GM18498 (cell line): ENCODE data around the gene SMIM14.
"Not testable (repeated sequence)": the region's sequence is repeated elsewhere in the genome, so short reads cannot be mapped to it uniquely, and the experiment has no call there.

Experiments
- ATAC-seq: cut with Tn5 transposase; IDR thresholded peaks from one replicate; pipeline ENCODE4 v1.9.1; 2021; ENCODE audit warnings: mild to moderate bottlenecking, moderate library complexity; ENCODE audit not compliant: unreplicated experiment

The SMIM14 gene

DNA sequence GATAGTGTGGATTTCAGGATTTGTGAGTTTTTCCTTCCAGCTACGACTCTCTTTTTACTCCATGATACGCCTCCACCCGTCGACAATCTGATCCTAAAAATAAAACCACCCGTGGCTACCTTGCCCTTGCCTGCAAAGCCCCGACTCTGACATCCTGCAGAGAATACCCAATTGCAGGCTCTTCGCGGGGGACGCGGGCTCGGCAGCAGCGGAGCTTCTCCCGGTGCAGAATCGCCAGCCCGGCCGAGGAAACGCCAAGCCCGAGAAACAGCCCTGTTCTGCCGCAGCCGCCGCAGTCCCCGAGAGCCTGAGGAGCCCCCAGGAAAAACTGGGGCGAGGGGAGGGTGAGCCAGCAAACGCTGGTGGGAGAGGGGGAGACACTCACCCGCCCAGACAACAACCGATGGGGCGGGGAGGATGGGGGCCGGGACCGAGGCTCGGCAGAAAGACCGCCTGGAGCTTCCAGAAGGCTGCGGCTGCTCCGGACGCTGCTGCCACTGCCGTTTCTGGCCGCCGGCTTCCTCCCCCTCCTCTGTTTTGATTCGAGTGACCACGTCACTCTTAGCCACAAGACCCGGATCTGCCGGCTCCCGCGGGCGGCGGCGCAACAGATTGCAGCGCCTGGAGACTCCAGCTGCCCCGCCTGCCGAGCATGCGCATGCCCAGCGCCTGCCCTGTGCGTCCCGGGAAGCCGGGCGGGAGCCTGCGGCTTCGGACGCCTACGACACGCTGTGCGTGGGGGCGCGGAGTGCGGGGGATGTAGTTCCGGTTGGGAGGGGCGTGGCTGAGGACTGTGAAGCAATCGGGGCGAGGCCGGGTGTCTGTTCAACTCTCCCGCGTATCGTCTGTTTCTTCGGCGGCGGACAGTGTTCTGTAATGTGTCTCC, at the start of gene SMIM14:
Gene SMIM14, minus strand, starts transcription at position 512 of the 886 bp plus-strand sequence. CDS start 33,720 bp downstream, outside the sequence.
- ATAC-seq = peak; percentile 84

DNA sequence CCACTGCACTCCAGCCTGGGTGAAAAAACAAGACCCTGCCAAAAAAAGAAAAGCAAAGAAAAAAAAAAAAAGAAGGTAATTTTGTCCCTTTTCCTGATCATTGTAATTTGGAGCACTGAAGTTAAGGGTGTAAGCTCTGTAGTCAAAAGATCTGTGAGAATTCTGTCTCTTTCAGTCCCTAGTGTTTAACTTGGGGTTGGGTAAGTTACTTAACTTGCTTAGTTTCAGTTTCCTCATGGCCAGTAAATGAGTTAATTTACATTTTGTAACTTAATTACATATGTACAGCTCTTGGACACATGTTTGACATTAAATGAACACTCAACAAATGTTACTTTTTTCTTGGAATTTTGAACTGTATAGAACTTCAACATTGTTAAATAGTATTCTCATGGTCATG, 48.3 kb upstream of the SMIM14 start:
- no peak for ATAC-seq

DNA sequence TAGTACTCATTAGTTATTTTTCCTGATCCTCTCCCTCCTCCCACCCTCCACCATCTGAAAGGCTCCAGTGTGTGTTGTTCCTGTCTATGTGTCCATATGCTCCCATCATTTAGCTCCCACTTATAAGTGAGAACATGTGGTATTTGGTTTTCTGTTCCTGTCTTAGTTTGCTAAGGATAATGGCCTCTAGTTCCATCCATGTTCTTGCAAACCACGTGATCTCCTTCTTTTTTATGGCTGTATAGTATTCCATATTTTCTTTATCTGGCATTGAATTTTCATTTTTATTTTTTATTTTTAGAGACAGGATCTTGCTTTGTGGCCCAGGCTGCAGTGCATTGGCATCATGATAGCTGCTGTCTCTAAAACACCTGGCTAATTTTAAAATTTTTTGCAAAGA, 47.3 kb upstream of the SMIM14 start:
- ATAC-seq = no peak

DNA sequence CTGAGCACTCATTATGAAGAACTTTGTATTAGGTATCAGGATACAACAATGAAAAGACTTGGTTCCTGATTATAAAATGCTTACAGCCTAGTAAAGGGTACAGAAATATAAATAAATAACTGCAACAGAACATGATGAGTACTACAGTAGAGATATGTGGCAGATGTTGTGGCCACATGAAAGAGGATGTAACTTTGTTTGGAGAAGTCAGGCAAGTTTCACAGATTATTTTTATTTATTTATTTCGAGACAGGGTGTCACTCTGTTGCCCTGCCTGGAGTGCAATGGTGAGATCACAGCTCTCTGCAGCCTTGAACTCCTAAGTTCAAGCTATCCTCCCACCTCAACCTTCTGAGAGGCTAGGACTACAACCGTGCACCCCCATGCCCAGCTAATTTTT, 43.5 kb upstream of the SMIM14 start:
- peak; percentile 93 for ATAC-seq

DNA sequence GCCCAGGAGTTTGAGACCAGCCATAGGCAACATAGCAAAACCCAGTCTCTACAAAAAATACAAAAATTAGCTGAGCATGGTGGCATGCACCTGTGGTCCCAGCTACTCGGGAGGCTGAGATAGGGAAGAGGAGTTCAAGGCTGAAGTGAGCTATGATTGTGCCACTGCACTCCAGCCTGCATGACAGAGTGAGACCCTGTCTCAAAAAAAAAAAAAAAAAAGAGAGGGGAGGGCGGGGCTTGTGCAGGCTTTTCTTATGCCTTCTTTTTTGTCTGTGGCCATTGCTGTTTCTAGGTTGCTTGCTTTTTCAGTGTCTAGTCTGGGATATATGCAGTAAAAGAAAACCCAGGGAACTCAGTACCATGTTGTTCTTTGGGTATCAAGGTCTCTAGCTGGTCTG, 42.3 kb upstream of the SMIM14 start:
- not testable (repeated sequence) for ATAC-seq

DNA sequence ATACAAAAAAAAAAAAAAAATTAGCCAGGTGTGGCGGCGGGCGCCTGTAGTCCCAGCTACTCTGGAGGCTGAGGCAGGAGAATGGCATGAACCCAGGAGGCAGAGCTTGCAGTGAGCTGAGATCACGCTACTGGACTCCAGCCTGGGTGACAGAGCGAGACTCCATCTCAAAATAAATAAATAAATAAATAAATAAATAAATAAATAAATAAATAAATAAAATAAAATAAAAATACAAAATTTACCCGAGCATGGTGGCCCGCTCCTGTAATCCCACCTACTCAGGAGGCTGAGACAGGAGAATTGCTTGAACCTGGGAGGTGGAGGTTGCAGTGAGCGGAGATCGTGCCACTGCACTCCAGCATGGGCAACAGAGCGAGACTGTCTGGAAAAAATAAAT, 37.0 kb upstream of the SMIM14 start:
- not testable (repeated sequence) for ATAC-seq

DNA sequence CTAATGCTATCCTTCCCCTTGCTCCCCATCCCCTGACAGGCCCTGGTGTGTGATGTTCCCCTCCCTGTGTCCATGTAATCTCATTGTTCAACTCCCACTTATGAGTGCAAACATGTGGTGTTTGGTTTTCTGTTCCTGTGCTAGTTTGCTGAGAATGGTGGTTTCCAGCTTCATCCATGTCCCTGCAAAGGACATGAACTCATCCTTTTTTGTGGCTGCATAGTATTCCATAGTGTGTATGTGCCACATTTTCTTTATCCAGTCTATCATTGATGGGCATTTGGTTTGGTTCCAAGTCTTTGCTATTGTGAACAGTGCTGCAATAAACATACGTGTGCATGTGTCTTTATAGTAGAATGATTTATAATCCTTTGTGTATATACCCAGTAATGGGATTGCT, 31.6 kb upstream of the SMIM14 start:
- ATAC-seq = not testable (repeated sequence)

DNA sequence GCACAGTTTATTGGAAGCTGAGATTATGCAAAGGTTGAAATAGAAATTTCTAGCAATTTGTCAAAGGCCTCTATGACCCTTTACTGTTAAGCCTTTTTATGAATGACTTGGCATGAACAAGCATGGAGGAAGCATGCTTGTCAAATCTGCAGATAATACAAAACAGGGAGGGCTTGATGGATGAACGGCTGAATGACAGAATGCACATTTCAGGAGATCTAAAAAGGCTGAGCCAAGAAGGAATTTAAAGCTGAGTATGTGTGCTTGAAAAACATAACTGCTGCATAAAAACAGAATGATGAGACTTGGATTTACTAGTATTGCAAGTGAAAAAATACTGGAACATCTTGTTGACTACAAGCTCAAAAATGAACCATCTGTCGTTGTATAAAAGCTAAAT, 30.2 kb upstream of the SMIM14 start:
- ATAC-seq = no peak

DNA sequence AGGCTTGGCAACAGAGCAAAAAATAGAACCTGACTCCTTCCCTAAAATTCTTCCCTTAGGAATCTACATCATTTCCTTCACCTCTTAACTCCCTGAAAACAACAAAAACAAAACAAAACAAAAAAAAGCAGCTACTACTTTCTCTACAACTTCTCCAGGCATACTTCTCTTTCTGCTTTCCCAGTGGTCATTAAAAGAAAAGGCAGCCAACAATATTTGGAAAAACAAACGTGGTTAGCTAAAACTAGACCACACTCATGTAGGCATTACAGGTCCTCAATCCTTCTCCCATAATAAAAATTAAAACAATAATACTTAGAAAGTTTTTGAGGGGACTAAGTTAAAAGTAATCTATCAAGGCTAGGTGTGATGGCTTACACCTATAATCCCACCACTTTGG, 29.0 kb upstream of the SMIM14 start:
- no peak for ATAC-seq

DNA sequence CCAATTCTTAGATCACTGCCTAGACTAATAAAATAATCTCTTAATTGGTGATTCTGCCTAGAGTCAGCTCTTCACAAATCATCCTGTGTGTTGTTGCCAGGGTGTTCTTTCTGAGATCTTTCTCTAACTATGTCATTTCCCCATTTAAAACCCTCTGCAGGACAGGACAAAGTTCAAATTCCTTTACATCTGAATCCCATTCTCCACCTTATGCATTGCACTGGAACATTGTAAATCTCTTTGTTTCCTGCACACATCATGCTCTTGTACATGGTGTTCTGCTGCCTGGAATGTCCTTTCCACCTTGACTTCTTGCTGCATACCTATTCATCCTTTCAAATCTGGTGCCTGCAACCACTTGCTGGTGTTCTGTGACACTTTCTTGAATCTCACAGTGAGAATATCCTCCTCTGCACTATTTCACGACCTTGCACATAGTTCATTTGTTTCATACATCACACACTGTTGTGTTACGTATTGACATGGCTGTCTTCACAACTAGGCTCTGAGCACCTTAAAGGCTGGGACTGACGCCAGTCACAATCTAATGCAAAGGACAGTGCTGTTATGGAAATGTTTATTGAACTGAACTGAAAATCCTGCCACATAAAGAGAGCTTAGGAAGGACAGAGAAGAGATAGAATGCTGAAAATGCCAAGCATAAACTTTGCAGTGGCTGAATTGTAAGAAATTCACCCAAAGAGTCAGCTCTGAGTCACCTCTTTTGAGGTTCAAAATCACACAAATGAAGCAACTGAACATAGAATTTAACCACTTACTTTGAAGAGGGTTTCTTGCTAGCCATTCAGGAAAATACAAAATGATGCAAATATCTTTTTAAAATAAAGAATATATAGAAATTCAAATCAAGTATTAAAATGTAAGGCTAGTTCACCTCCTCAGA, 26.4 kb upstream of the SMIM14 start:
- ATAC-seq = no peak

DNA sequence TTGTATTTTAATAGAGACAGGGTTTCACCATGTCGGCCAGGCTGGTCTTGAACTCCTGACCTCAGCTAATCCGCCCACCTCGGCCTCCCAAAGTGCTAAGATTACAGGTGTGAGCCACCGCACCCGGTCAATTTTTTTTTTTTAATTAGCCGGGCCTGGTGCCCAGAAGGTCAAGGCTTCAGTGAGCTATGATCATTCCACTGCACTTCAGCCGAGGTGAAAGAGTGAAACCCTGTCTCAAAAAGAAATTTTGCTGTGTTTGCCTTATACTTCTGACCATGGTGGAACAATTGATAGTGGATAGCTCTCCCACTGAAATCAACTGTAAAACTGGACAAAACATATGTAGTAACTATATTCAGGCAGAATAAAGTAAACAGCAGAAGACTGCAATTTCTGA, 24.0 kb upstream of the SMIM14 start:
- ATAC-seq = no peak

DNA sequence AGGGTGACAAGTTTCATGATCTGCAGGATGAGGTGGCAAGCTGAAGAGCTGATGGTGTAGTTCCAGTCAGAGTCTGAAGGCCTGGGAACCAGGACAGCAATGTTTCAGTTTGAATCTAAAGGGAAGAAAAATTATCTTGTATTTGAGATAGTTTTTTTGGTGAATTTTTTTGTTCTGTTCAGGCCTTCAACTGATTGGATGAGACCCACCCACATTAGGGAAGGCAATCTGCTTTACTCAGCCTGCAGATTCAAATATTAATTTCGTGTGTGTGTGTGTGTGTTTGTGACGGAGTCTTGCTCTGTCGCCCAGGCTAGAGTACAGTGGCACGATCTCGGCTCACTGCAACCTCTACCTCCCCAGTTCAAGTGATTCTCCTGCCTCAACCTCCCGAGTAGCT, 22.1 kb upstream of the SMIM14 start:
- no peak for ATAC-seq

DNA sequence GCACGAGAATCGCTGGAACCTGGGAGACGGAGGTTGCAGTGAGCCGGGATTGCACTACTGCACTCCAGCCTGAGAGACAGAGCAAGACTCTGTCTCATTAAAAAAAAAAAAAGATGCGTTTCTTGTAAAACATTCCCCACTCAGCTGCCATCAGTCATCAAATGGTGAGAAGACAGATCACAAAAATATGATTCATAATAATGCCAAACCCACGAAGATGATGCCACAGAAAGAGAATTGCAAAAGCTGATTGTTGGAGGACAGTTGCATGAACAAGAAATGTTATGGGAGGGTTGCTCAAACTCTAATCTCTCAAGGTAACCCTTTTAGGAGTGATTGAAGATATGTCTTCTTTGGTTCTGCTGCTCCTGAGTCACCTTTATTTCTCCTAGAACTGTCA, 21.4 kb upstream of the SMIM14 start:
- ATAC-seq = no peak

DNA sequence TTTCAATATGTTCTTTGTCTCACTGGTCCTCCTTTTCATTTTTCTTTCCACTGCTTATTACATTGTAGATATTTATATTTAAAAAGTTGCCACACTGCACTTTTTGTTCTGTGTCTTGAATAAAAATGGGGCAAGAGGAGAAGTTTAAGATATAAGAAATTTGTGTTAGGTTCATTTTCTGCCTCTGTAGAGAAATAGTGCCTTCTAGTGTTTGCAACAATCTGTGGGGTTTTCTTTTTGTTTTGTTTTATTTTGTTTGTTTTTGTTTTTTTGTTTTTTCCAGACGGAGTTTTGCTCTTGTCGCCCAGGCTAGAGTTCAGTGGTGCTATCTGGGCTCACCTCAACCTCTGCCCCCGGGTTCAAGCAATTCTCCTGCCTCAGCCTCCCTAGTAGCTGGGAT, 20.1 kb upstream of the SMIM14 start:
- no peak for ATAC-seq

DNA sequence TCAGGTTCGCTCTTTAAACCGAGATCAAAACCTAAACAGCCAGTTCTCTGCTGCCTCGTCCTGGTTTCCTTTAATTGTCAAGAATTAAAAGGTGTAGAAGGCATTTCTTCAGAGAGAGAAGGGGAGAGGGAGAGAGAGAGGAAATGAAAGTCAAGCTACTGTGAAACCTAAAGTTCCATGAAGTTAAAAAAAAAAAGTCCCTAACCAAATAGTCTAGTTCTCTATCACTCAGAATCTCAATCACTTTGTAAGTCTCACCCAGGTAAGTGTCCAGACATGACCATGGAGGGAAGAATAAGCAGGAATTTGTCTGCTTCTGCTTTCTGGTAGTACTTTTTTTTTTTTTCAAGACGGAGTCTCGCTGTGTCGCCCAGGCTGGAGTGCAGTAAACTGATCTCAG, 18.8 kb upstream of the SMIM14 start:
- peak; percentile 76 for ATAC-seq

DNA sequence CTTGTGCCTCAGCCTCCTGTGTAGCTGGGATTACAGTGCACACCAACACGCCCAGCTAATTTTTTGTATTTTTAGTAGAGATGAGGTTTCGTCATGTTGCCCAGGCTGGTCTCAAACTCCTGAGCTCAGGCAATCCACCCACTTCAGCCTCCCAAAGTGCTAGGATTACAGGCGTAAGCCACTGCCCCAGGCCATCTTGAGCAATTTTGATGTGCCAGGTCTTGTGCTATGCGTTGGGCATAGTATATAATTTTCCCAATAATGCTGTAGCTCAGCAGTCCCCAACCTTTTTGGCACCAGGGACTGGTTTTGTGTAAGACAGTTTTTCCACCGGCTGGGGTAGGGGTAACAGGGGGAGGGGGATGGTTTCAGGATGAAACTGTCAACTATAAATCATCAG, 18.0 kb upstream of the SMIM14 start:
- not testable (repeated sequence) for ATAC-seq

DNA sequence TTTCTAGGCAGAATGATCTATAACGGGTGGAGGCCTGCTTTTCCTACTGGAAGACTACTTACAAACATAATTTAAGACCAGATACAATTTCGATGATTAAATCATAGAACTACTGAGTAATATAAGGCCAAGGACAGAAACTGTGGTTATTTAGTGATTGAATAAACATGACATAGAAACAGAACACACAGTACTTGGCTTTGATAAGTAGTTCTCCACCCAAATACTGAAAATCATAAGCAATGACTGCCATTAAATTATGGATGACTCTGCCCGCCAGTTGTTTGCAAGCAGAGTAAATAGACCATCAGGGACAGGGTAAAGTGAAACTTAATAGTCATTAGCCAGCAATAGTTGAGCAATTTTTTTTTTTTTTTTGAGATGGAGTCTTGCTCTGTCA, 17.2 kb upstream of the SMIM14 start:
- ATAC-seq = no peak

DNA sequence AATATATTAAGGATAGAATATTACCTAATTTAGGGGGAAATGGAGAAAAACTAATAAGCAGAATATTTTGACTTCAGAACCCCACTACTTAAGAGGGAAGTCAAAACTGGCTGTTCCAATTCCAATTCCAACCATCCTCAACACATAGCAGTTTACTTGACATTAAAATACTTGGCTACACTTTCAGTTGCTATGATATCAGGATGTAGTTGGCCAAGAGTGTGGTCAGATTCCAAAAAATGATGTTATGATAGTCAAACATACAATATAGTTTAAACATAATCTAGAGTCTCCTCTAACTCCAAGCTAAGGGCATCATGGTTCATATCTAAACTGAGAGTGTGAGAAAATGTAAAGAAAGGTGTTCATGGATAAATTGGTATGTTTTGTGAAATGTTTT, 16.5 kb upstream of the SMIM14 start:
- no peak for ATAC-seq

DNA sequence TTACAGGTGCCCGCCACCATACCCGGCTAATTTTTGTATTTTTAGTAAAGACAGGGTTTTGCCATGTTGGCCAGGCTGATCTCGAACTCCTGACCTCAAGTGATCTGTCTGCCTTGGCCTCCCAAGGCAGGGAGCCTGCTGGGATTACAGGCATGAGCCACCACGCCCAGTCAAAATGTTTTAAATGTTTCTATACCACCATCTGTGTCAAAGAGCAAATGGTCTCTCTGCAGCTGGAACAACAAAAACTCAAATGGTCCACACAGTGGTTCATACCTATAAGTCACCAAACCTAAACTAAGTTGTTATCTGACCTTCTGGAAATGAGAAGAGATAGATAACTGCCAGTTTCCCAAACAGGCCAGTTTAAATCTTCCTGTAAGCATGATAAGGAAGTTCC, 12.9 kb upstream of the SMIM14 start:
- ATAC-seq = not testable (repeated sequence)

DNA sequence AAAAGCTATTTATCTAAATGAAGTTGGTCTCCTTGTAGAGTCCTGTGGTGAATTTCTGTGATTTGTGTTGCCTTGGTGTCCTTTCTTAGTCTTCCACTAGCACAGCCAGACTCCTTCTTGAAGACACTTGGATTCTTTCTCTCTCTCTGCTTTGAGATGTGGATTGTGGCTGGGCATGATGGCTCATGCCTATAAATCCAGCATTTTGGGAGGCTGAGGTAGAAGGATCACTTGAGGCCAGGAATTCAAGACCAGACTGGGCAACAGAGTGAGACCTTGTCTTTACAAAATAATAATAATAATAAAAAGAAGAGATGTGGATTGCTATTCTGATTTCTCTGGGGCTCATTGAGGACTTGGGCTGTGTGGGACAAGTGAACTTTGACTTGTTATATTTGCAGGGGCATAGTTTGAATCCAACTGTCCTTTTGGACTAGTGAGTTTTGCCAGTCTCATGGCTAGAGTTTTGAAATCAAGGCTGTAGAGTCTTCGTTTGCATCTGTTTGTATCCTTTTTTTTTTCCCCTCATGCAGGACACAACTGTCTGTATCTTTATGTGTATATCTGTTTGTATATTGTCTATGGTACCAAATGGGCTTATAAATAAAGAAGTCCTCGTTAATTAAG, 11.1 kb upstream of the SMIM14 start:
- ATAC-seq = no peak

DNA sequence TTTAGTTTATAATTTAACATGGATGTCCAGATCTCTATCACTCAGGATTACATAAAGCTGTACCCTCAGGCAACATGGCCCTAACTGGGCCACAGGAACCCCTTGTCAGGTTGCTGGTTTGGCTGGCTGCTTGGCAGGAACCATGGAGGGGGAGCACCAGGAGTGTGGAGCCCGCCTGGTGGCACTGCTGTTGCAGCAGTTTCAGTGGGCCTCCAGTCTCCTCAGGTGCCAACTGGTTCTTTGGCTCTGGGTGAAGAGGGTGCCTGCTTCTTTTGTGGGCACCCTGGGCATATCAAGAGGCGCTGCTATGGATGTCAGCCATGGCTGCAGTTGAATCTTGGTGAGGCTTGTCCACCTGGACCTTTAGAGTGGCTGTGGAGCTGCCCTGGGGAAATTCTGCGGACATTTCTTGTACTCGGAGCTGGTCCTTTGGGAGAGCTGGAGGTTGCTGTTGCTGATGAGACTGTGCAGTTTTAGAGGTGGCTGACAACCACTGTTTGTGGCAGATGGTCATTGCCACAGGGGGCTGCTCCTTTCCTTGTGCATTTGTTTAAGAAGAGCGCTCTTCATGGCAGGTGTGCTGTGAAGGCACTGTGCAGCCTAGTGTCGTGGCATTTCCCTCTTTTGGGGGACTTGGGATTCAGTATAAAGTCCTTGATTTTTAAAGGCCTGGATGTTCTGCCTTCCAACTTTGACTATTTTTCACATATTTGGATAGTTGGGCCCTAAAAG, 10.3 kb upstream of the SMIM14 start:
- no peak for ATAC-seq
